ENCODE measurements around the gene CNN1. TPM values are rescaled to one million over a fixed set of nuclear protein-coding genes. Genes with fewer than 3 reads are reported as not detected.
A peak's percentile ranks its signal among the peaks of the same experiment; 100 is the strongest.

Gene CNN1
- total RNA-seq, 2 experiments from 2014 or later: not detected

DNA sequence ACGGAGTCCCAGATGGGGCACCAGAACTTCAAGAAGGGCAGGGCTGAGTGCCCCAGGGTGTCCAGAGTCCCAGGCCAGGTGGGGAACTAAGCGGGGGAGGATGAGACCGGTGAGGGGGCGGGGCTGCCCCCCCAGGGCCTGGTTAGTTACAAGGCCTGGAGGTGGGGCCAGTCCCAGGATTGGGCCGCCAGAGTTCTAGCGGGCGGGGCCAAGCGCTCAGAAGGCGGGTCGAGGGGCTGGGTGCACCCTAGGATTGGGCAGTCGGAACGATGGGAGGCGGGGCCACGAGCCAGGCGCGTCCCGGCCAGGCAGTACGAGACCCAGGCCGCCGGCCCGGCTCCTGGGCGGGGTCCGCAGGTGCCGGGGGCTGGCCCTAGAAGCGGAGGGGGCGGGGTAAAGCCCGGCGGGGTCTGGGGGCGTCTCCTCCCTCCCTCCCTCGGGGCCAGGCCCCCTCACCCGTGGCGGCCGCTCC, 33.6 kb upstream of the CNN1 start:
- H3K36me3 Mint-ChIP-seq (ENCODE audit: low read depth): peaks cover 17% of the 10 kb centered on the region
- H3K4me1 Mint-ChIP-seq (ENCODE audit: low read depth): peaks cover 14% of the 10 kb centered on the region
- POLR2A ChIA-PET: interaction anchor here (1.9 kb wide), 1 partner anchor 131 kb away, joined by 6 read pairs; the partner anchor contains the start of gene SWSAP1
- Histone ChIP-seq H3K27me3 (ENCODE audit: control insufficient read depth in 1 of 2, insufficient read depth in 2 of 2, low read length in 2 of 2) (no peaks in the 10 kb centered on the region), H3K36me3 (ENCODE audit: insufficient read depth, low read length) (no peaks in the 10 kb centered on the region), H3K4me1 (ENCODE audit: insufficient read depth, low read length) (peaks cover 20% of the 10 kb centered on the region), H3K9me3 (ENCODE audit: control insufficient read depth in 1 of 2, insufficient read depth in 1 of 2, low read length in 2 of 2) (no peaks in the 10 kb centered on the region), H3K27ac (ENCODE audit: low read depth in 1 of 2, low read length in 2 of 2) (peak overlapping the region; percentile 52 to 96), H3K4me3 (ENCODE audit: low read length) (peak overlapping the region; percentile 71)
- CTCF ChIA-PET: interaction anchor here (1.3 kb wide), 1 partner anchor 23 kb away, joined by 4 read pairs; no protein-coding TSS in a partner anchor
- intact Hi-C loops (cut with DNase I, micrococcal nuclease): loop anchor here (1.0 to 10.0 kb wide), 5 partner anchors 23 to 1190 kb away; partner anchors contain the start of genes ELOF1 (in 1 of the 2), EPOR (in 1 of the 2), FBXW9 (in 1 of the 2) and SWSAP1 (in 1 of the 2)
- no peaks in the 10 kb centered on the region for H3K27me3 Mint-ChIP-seq
- H3K4me3 Mint-ChIP-seq: peak overlapping the region; percentile 89
- H3K27ac Mint-ChIP-seq: peak overlapping the region; percentile 95
- TF ChIP-seq CTCF (IDR thresholded peaks at IDR 0.05): no peak
- DNase-seq: peak; percentile 90 to 99 (median 96)
- peak; percentile 92 for ATAC-seq (ENCODE audit: poor library complexity)
- H3K9me3 Mint-ChIP-seq: no peaks in the 10 kb centered on the region

- H3K4me3 Mint-ChIP-seq: peak within 1 kb of the TSS; percentile 97
- no peaks in the 10 kb centered on the region for H3K27me3 ChIP-seq (ENCODE audit: control insufficient read depth in 1 of 2, insufficient read depth in 2 of 2, low read length in 2 of 2)
- peak within 1 kb of the TSS; percentile 52 to 96 for H3K27ac ChIP-seq (ENCODE audit: low read depth in 1 of 2, low read length in 2 of 2)
- peak within 1 kb of the TSS; percentile 95 for H3K27ac Mint-ChIP-seq
- no peaks in the 10 kb centered on the region for H3K36me3 ChIP-seq (ENCODE audit: insufficient read depth, low read length)
- ChIA-PET POLR2A (interaction anchor here (0.6 to 1.9 kb wide), 2 partner anchors 23 to 131 kb away, joined by 3 to 6 read pairs; partner anchors contain the start of genes ECSIT and SWSAP1), CTCF (interaction anchor here (1.3 kb wide), 1 partner anchor 23 kb away, joined by 4 read pairs; no protein-coding TSS in a partner anchor)
- no peaks in the 10 kb centered on the region for H3K27me3 Mint-ChIP-seq
- DNase-seq (peak; percentile 90 to 97 (median 94)), ATAC-seq (ENCODE audit: poor library complexity) (peak; percentile 60)
- peaks cover 20% of the 10 kb centered on the region for H3K36me3 Mint-ChIP-seq (ENCODE audit: low read depth)
- H3K9me3 Mint-ChIP-seq: no peaks in the 10 kb centered on the region
- H3K4me1 Mint-ChIP-seq (ENCODE audit: low read depth): peaks cover 14% of the 10 kb centered on the region
- intact Hi-C loops (cut with DNase I, micrococcal nuclease): loop anchor here (1.0 to 10.0 kb wide), 5 partner anchors 23 to 1189 kb away; partner anchors contain the start of genes ELOF1 (in 1 of the 2), EPOR (in 1 of the 2), FBXW9 (in 1 of the 2) and SWSAP1 (in 1 of the 2)
- H3K4me1 ChIP-seq (ENCODE audit: insufficient read depth, low read length): peaks cover 20% of the 10 kb centered on the region
- TF ChIP-seq CTCF (IDR thresholded peaks at IDR 0.05): no peak
- no peaks in the 10 kb centered on the region for H3K9me3 ChIP-seq (ENCODE audit: control insufficient read depth in 1 of 2, insufficient read depth in 1 of 2, low read length in 2 of 2)
- peak within 1 kb of the TSS; percentile 71 for H3K4me3 ChIP-seq (ENCODE audit: low read length)
Measured at GRCh38 chr19:11505504-11506100, 33.0 kb upstream of the CNN1 start, which contains the start of gene ZNF653. Gene ZNF653 (minus strand): TSS chr19:11505839. CDS start chr19:11505786, 53 bp downstream.

DNA sequence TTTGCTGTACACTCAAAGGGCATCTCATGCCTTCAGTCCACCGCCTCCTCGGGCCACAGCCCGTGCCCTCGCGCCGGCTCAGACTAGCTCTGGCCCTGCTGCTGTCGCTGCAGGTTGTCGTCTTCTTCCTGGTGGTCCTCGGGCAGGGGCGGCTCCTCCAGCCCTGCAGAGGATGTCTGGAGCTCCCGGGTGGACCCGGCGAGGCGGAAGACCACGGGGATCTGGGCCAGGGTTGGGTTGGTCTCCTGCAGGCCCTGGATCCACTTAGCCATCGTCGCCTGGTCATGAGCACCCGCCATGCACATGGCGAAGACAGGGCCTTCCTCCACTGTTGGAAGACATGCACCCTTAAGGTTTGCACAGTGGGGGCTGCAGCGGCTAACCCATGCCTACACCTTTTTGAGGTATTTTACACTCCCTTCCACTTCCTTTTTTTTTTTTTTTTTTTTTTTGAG, 32.5 kb upstream of the CNN1 start:
- Mint-ChIP-seq H3K27me3 (no peaks in the 10 kb centered on the region), H3K27ac (peak overlapping the region; percentile 95), H3K36me3 (ENCODE audit: low read depth) (peaks cover 26% of the 10 kb centered on the region), H3K9me3 (no peaks in the 10 kb centered on the region), H3K4me1 (ENCODE audit: low read depth) (peaks cover 14% of the 10 kb centered on the region), H3K4me3 (peak overlapping the region; percentile 97)
- TF ChIP-seq CTCF (IDR thresholded peaks at IDR 0.05): no peak
- Histone ChIP-seq H3K4me1 (ENCODE audit: insufficient read depth, low read length) (peaks cover 20% of the 10 kb centered on the region), H3K4me3 (ENCODE audit: low read length) (peak overlapping the region; percentile 71), H3K27me3 (ENCODE audit: control insufficient read depth in 1 of 2, insufficient read depth in 2 of 2, low read length in 2 of 2) (no peaks in the 10 kb centered on the region), H3K9me3 (ENCODE audit: control insufficient read depth in 1 of 2, insufficient read depth in 1 of 2, low read length in 2 of 2) (no peaks in the 10 kb centered on the region), H3K36me3 (ENCODE audit: insufficient read depth, low read length) (no peaks in the 10 kb centered on the region), H3K27ac (ENCODE audit: low read depth in 1 of 2, low read length in 2 of 2) (peak overlapping the region; percentile 52 to 96)
- POLR2A ChIA-PET: interaction anchor here (0.6 to 1.2 kb wide), 2 partner anchors 8 to 23 kb away, joined by 3 read pairs; partner anchors contain the start of gene ECSIT
- DNase-seq: no peak
- peak; percentile 5 for ATAC-seq (ENCODE audit: poor library complexity)
- intact Hi-C loops (cut with DNase I, micrococcal nuclease): loop anchor here (5.0 to 10.0 kb wide), 3 partner anchors 124 to 1189 kb away; partner anchors contain the start of genes EPOR (in 1 of the 2), FBXW9 (in 1 of the 2) and SWSAP1 (in 1 of the 2)
- CTCF ChIA-PET: no interaction called here
